Type B pancreatic cell (in vitro differentiated cells): ENCODE measurements around the gene BAZ1B. TPM values are rescaled to one million over a fixed set of nuclear protein-coding genes. Genes with fewer than 3 reads are reported as not detected.
A peak's percentile ranks its signal among the peaks of the same experiment; 100 is the strongest.
"Not testable (repeated sequence)": the region's sequence is repeated elsewhere in the genome, so short reads cannot be mapped to it uniquely, and the experiment has no call there.

Source experiments
- DNase-seq: peaks from one replicate; pipeline ENCODE4 v3.0.0; 2021; ENCODE audit warnings: mixed read lengths; ENCODE audit not compliant: unreplicated experiment; ENCODE audit errors: extremely low spot score
- H3K27ac Mint-ChIP-seq: 2 replicates; pipeline ENCODE4 v1.8.0; 2021; ENCODE audit warnings: mild to moderate bottlenecking, mixed read lengths
- H3K27me3 Mint-ChIP-seq: 2 replicates; pipeline ENCODE4 v1.8.0; 2021; ENCODE audit warnings: mixed read lengths
- H3K36me3 Mint-ChIP-seq: 2 replicates; pipeline ENCODE4 v1.8.0; 2021; ENCODE audit warnings: mixed read lengths
- H3K4me1 Mint-ChIP-seq: one replicate; pipeline ENCODE4 v1.8.0; 2021; ENCODE audit warnings: mixed read lengths; ENCODE audit not compliant: unreplicated experiment
- H3K4me3 Mint-ChIP-seq: 2 replicates; pipeline ENCODE4 v1.8.0; 2021; ENCODE audit warnings: mild to moderate bottlenecking, mixed read lengths
- H3K9me3 Mint-ChIP-seq: 2 replicates; pipeline ENCODE4 v1.8.0; 2021; ENCODE audit warnings: mixed read lengths
- CTCF ChIP-seq: fragments of 200-600 bp; sonication (generic); conservative IDR thresholded peaks from 2 replicates; pipeline ENCODE4 v1.5.0; 2021; ENCODE audit warnings: antibody characterized with exemption, mild to moderate bottlenecking
- total RNA-seq: library from RNA; stranded (reverse); gene quantifications from 2 replicates; pipeline ENCODE4 v1.2.1, GENCODE V29; 2021; ENCODE audit warnings: low replicate concordance

Gene BAZ1B
- total RNA-seq, 1 donor from 2014 or later: 86.8 TPM

- peaks cover 39% of the 10 kb centered on the region for H3K36me3 Mint-ChIP-seq
- no peaks in the 10 kb centered on the region for H3K4me1 Mint-ChIP-seq
- H3K4me3 Mint-ChIP-seq: no peak overlapping the region
- no peaks in the 10 kb centered on the region for H3K27me3 Mint-ChIP-seq
- no peak for DNase-seq
- H3K27ac Mint-ChIP-seq: no peak overlapping the region
- TF ChIP-seq CTCF: no peak
- H3K9me3 Mint-ChIP-seq: no peaks in the 10 kb centered on the region
Observed at GRCh38 chr7:73482746-73483145, 39.3 kb downstream of the BAZ1B start.

GRCh38 chr7:73481521-73481920, 40.6 kb downstream of the BAZ1B start:
- H3K4me1 Mint-ChIP-seq, H3K9me3 Mint-ChIP-seq, DNase-seq, H3K4me3 Mint-ChIP-seq, H3K27ac Mint-ChIP-seq, H3K27me3 Mint-ChIP-seq: not testable (repeated sequence)
- peaks cover 42% of the 10 kb centered on the region for H3K36me3 Mint-ChIP-seq

- peaks cover 46% of the 10 kb centered on the region for H3K36me3 Mint-ChIP-seq
- no peak overlapping the region for H3K27ac Mint-ChIP-seq
- no peak for DNase-seq
- no peak overlapping the region for H3K4me3 Mint-ChIP-seq
- TF ChIP-seq CTCF: no peak
- H3K9me3 Mint-ChIP-seq: no peaks in the 10 kb centered on the region
- H3K4me1 Mint-ChIP-seq: no peaks in the 10 kb centered on the region
- no peaks in the 10 kb centered on the region for H3K27me3 Mint-ChIP-seq
Observed at GRCh38 chr7:73478549-73478948, 43.5 kb downstream of the BAZ1B start.

- no peaks in the 10 kb centered on the region for H3K27me3 Mint-ChIP-seq
- no peak overlapping the region for H3K27ac Mint-ChIP-seq
Observed at GRCh38 chr7:73477376-73477775, 44.7 kb downstream of the BAZ1B start.

GRCh38 chr7:73470208-73470607, 51.9 kb downstream of the BAZ1B start:
- Mint-ChIP-seq H3K27ac (no peak overlapping the region), H3K36me3 (peaks cover 20% of the 10 kb centered on the region), H3K27me3 (no peaks in the 10 kb centered on the region), H3K9me3 (no peaks in the 10 kb centered on the region), H3K4me1 (no peaks in the 10 kb centered on the region), H3K4me3 (no peak overlapping the region)
- TF ChIP-seq CTCF: no peak
- no peak for DNase-seq

More at GRCh38 chr7:73477376-73477775, 44.7 kb downstream of the BAZ1B start:
- Mint-ChIP-seq H3K4me3 (no peak overlapping the region), H3K36me3 (peaks cover 41% of the 10 kb centered on the region), H3K9me3 (no peaks in the 10 kb centered on the region), H3K4me1 (no peaks in the 10 kb centered on the region)
- no peak for DNase-seq
- TF ChIP-seq CTCF: no peak

GRCh38 chr7:73467046-73467445, 55.0 kb downstream of the BAZ1B start:
- not testable (repeated sequence) for H3K27me3 Mint-ChIP-seq, H3K4me3 Mint-ChIP-seq, H3K9me3 Mint-ChIP-seq, H3K4me1 Mint-ChIP-seq, DNase-seq
- Mint-ChIP-seq H3K27ac (peak overlapping the region; percentile 70), H3K36me3 (peaks cover 35% of the 10 kb centered on the region)

- TF ChIP-seq CTCF: no peak
- no peak overlapping the region for H3K4me3 Mint-ChIP-seq
- H3K9me3 Mint-ChIP-seq: no peaks in the 10 kb centered on the region
- no peaks in the 10 kb centered on the region for H3K27me3 Mint-ChIP-seq
- no peak for DNase-seq
- no peaks in the 10 kb centered on the region for H3K4me1 Mint-ChIP-seq
- peaks cover 36% of the 10 kb centered on the region for H3K36me3 Mint-ChIP-seq
- H3K27ac Mint-ChIP-seq: no peak overlapping the region
Observed at GRCh38 chr7:73466112-73466511, 56.0 kb downstream of the BAZ1B start.
